HepG2 (cell line): Measurements from ENCODE around the gene GLOD5. TPM values are rescaled to one million over a fixed set of nuclear protein-coding genes. Genes with fewer than 3 reads are reported as not detected.

Source experiments
- HMGXB3 ChIP-seq: sonication (generic); formaldehyde crosslinking; IDR thresholded peaks from 2 replicates; pipeline ENCODE4 v1.4.0; 2020; ENCODE audit warnings: missing genetic modification reagents, borderline replicate concordance
- NFAT5 ChIP-seq: sonication (generic); formaldehyde crosslinking; IDR thresholded peaks from 2 replicates; pipeline ENCODE4 v1.4.0; 2020; ENCODE audit warnings: missing genetic modification reagents
- ZNF468 ChIP-seq: sonication (generic); formaldehyde crosslinking; IDR thresholded peaks from 2 replicates; pipeline ENCODE4 v1.8.0; 2022; ENCODE audit warnings: mild to moderate bottlenecking, moderate library complexity, missing genetic modification reagents
- polyA plus RNA-seq, 8 experiments: library from polyadenylated mRNA; depleted of rRNA in 3 of 8; stranded (reverse) in 7 of 8; unstranded in 1 of 8; fragments of >200 nt; fragmentation: Illumina TruSeq in 4 of 8; extraction: Trizol in 4 of 8; gene quantifications; 2 replicates each; pipeline versions ENCODE4 v1.2.1 to v1.2.3, GENCODE V29; 2011 to 2016; ENCODE audit warnings: low read depth in 4 of 8, missing spikeins in 1 of 8, mixed read lengths in 1 of 8; ENCODE audit not compliant: insufficient read depth in 1 of 8
- total RNA-seq, 5 experiments: library from RNA; depleted of rRNA; stranded (reverse); fragments of >200 nt; fragmentation: Illumina TruSeq; extraction: Trizol; gene quantifications; 2 replicates each; pipeline ENCODE4 v1.2.3, GENCODE V29; 2016; ENCODE audit warnings: low read depth in 1 of 5

GLOD5 gene
- total and polyA plus RNA-seq, 2 of the 13 experiments (the other 11 are each of a cell fraction or from before 2014, with no cell fraction given), result 0.93 to 1.3 TPM

- TF ChIP-seq NFAT5 (no peak), ZNF468 (CRISPR knock-in tag) (no peak), HMGXB3 (no peak)
- TF ChIP-seq, all 625 proteins: peak for 69
Observed at GRCh38 chrX:48737213-48737938, 24.2 kb upstream of the GLOD5 start (continued).
